Kidney capillary endothelial cell (primary cell): ENCODE results near the gene MAPK7.
A peak's percentile ranks its signal among the peaks of the same experiment; 100 is the strongest.

Experiments used
- DNase-seq: peaks from one replicate; pipeline ENCODE4 v3.0.0-alpha.2; 2018; ENCODE audit warnings: low spot score

Gene MAPK7

DNA sequence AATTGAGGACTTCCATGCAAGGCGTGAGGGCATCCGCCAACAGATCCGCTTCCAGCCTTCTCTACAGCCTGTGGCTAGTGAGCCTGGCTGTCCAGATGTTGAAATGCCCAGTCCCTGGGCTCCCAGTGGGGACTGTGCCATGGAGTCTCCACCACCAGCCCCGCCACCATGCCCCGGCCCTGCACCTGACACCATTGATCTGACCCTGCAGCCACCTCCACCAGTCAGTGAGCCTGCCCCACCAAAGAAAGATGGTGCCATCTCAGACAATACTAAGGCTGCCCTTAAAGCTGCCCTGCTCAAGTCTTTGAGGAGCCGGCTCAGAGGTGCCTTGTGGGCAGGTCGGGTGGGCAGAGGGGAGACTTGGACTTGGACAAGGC is 3.1 kb downstream of the MAPK7 start:
- DNase-seq, result no peak

DNA sequence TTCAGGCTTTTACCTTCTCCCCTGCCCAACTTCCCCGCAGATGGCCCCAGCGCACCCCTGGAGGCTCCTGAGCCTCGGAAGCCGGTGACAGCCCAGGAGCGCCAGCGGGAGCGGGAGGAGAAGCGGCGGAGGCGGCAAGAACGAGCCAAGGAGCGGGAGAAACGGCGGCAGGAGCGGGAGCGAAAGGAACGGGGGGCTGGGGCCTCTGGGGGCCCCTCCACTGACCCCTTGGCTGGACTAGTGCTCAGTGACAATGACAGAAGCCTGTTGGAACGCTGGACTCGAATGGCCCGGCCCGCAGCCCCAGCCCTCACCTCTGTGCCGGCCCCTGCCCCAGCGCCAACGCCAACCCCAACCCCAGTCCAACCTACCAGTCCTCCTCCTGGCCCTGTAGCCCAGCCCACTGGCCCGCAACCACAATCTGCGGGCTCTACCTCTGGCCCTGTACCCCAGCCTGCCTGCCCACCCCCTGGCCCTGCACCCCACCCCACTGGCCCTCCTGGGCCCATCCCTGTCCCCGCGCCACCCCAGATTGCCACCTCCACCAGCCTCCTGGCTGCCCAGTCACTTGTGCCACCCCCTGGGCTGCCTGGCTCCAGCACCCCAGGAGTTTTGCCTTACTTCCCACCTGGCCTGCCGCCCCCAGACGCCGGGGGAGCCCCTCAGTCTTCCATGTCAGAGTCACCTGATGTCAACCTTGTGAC is 3.6 kb downstream of the MAPK7 start:
- no peak for DNase-seq

DNA sequence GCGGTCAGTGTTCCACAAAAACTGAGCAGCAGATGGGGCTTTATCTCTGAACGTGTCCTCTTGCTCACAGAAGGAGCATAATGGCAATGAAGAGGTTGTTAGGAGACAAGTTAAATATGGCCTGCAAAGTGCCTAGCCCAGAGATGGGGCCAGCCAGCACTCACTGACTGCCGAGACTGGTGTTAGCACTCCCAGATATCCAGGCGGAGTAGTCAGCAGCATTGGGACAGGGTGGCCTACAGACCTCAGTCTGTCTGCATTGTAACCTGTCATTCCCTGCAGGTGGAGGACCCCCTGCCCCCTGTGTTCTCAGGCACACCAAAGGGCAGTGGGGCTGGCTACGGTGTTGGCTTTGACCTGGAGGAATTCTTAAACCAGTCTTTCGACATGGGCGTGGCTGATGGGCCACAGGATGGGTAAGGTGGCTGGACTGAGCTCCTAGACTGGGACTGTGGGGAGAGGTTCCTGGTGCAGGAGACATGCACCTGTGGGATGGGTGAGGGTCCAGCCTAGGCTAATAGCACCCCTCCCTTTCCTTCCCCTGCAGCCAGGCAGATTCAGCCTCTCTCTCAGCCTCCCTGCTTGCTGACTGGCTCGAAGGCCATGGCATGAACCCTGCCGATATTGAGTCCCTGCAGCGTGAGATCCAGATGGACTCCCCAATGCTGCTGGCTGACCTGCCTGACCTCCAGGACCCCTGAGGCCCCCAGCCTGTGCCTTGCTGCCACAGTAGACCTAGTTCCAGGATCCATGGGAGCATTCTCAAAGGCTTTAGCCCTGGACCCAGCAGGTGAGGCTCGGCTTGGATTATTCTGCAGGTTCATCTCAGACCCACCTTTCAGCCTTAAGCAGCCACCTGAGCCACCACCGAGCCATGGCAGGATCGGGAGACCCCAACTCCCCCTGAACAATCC is 4.5 kb downstream of the MAPK7 start:
- DNase-seq, result no peak

DNA sequence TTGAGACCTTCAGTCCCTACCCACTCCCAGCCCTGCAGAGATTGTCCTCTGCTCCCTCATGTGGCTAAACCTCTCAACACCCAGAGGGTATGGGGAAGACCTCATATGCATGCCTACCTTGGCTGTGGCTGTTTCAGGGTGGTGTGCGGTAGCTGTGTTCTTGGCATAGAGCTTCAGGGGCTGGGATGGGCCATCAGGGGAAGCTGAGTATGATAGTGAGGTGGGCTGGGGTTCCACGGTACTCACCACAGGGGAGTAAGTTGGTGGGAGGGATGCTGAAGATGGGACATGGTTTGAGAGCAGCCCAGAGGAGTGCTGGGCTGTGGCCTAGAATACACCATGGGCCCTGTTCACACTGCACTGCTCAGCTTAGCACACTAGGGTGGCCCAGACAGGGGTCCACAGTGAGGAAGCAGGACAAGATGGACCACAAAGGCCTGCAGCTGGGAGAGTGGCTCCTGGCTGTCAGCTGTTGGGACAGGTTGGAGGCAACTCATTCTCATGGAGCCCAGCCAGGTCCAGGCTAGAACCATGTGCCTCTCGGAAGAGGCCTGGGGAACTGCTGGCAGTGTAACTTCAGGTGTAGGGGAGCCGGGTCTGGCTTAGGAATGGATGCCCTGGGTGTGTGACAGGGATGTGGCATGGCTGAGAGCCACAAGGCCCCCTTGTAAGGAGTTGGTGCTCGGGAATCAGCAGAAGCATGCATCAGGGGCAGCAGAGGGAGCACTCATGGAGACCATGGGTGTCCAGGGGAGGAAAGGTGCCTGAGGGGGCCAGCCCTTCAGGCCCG is 5.6 kb downstream of the MAPK7 start:
- DNase-seq, result no peak

DNA sequence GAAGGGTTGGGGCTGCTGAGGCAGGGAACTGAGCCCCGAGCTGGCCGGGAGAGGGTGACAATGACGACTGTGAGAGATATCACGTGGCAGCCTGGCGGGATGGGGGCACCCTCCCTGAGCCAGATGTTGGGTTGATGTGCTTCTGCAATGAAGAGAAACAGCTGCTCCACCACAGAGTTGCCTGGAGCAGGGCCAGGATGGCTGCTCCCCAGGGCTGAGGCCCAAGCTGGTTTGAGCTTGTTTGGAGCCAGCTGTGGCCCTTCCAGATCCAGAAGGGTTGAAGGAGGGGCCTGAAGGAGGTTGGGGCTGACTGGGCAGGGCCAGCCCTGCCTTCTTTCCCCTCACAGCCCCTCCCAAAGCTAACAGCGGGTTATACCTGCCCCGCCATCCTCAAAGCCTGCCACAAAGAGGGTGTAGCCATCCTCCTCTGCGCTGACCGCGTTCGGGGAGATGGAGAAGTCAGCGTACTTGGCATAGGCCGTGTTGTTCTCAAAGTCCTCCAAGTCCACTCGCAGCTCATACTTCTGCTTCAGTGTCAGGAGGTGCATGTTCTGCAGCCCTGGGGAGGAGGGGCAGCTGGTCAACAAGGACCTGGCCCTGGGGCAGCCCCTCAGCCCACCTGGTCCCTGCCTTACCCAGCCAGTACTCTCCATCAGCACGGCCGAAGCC is 6.6 kb downstream of the MAPK7 start:
- DNase-seq, result no peak

DNA sequence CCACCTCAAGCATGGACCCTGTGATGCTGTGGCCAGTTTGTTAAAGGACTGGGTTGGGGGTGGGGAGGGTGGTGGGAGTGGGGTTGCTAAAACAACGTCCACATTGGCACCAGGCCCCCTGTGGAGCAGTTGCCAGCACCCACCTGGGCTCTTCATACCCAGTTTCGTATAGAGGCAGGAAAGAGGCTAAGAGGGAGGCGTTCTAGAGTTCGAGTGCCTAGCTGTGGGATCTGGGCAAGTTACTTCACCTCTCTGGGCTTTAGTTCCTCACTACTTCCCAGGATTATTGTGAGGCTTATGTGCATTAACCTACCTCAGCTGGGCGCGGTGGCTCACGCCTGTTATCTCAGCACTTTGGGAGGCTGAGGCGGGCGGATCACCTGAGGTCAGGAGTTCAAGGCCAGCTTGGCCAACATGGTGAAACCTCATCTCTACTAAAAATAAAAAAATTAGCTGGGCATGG is 7.3 kb downstream of the MAPK7 start:
- no peak for DNase-seq

DNA sequence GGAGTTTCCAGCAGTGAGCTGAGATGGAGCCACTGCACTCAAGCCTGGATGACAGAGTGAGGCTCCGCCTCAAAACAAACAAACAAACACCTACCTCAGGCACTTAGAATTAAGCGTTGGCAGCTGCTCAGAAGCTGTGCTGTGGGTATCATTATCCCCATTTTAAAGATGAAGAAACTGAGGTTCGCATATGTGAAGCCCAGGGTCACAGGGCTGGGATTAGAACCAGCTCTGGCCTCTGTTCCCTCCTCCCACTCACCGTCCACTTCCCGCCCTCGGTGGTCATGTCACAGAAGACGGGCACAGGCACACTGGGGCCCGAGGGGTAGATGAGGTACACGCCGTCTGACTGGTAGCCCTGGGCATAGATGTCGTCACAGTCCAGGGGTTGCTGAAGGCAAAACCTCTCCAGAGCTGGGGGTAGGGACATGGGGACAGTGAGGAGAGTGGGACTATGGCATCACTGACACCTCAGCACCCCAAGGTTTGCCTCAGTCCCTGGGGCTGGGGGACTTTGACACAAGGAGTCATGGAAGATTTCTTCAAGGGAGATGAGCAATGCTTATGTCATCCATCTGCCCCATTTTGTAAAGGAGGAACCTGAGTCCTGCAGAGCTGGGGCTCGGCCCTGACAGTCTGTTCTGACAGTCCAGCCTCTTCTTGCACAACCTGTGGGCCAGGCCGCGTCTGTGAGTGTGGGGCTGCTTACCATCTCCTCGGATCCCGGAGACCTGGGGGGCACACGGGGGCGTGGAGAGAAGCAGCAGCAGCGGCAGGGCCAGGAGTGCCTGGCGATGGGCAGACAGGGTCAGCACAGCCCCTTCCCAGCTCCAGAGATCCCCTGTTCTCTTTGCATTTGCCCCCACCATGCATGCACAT is 8.0 kb downstream of the MAPK7 start:
- DNase-seq, result no peak

DNA sequence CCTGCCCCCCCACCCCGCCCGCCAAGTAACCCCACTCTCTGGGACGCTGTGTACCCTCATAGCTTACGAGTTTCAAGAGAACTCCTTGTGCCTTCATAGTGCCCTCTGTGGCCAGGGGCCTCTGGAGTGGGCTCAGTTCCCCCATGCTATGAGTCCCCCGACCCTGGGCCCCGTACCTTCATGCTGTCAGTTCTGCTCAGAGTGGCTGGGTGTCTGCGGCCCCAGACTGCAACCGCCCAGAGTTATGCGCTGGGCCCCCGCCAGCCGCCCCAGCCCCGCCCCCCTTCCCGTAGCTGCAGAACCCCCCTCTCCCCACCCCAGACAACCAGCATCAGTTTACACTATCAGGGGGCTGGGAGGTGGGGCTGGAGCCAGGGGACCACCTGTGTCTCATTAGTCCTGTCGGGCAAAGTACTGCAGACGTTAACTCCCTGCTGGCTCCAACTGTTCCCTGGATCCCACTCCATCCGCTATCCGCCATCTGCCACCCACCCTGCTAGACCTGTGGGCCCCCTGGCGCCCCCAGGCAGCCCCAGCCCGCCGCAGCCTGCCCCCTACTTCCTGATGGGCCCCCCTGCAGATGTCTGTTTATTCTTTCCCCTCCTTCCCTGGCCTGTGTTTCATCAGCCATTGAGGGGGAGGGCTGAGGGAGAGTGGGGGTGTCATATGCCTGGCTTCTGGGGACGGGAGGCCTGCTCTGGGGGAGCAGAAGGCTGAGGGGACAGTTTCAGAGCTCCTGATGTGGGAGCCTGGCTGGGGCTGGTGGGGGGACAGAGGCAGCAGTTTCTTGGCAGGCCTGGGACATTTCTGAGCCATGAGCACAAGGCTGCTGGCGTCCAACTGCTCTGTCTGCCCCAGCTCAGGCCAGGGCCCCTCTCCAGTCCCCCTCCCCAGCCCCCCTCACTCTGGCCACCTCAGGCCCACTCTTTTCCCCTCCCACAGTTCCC is 8.9 kb downstream of the MAPK7 start, which contains the start of gene MFAP4:
MFAP4 (minus strand) TSS at position 217 of the 947 bp plus-strand sequence; CDS start at position 182, 35 bp downstream.
- DNase-seq, result no peak

DNA sequence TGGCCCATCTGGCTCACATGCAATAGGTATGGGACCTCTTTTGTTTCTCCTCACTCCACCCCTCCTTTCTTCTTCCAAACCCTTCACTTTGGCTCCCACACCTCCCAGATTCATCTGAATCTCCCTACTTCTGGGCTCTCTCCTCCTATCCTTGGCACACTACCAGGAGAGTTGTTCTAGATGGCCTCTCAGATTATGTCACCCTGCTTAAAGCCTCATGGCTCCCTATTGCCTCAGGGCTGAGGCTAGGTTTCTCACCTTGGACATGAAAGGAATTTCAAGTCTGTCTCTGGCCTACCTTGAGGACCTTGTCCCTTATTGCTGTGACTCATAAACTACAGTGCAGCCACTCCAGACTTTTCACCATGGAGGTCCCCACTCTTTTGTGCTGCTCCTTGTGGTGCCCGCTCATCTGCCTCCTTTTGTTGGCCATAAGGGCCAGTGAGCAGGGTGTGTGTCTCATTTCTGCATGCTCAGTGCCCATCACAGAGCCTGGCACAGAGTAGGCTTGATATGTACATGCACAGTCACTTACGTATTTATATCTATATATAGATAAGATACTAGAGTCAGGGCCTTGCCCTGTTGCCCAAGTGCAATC is 9.7 kb downstream of the MAPK7 start:
- no peak for DNase-seq

DNA sequence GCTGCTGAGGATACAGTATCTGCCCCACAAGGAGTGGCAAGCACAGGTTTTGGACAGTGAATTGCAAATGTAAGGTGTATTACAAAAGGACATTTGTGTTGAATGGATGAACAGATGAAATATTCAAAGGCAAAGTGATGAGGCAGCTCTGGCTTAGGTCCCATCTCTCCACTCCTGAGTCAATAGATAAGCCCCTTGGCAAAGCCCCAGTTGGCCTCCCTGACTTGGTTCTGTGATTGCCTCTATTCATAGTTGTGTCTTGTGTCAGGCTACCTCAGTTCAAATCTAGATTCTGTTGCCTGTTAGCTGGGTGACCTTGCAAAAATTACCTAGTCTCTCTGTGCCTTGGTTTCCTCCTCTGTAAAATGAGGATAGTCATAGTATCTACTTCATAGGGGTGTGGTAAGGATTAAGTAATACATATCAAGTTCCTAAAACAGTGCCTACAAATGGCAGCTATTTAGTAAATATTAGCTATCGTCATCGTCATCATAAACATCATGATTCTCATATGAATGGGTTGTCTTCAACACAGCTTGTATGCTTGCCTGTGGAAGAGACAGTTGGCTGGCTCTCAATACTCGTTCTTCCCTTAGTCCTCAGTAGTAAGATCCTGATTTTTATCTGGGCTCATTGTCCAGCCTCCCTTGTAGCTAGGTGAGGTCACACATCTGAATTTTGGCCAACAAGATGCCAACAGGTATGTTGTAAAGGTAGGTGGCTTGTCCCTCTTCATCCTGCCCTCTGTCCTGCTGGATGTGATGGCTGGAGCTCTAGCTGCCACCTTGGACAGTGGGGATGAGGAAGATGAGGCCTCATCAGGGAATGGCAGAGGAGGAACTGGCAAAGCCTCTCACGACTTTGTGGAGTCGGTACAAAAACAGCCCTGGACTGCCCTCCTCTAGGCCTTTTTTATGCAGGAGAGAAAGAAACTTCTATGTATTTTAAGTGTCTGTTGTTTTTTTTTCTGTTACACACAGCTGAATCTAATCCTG is 10.8 kb downstream of the MAPK7 start:
- DNase-seq, result no peak

DNA sequence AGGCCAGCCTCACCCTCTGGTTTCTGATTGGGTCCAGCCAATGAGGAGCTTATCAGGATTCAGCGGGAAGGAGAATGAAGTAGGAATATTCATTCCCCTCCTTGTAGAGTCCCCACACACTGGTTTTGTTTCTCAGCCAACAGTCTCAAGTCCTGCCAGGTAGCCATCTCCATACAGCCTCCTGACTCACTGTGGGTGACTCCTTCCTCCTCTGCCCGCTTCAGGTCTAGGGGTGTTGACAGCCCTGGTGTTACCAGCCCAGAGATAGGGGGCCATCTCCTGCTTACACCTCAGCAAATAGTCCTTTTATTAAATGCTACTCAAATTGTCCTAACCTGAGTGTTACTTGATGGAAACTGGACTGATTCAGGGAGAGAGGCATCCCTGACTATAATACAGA is 12.7 kb downstream of the MAPK7 start:
- DNase-seq, result no peak

DNA sequence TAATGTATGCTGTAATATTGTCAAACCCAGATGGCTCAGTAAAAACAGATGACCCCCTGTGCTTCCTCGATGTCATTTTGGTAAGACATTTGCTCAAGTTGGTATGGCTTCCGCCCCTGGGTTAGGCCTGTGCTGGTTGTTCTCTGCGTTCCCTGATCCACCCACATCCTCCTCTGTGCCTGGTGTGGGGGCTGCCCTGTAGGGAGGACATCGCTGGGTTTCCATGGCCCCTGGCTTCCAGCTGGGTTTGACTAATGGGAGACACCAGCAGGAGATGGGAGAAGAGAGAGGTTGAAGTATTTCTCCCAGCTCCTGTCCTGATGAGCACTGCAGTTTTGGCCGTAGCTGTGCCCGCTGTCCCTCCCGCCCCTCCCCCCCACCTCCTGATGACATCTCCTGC is 13.1 kb downstream of the MAPK7 start:
- DNase-seq, result no peak

DNA sequence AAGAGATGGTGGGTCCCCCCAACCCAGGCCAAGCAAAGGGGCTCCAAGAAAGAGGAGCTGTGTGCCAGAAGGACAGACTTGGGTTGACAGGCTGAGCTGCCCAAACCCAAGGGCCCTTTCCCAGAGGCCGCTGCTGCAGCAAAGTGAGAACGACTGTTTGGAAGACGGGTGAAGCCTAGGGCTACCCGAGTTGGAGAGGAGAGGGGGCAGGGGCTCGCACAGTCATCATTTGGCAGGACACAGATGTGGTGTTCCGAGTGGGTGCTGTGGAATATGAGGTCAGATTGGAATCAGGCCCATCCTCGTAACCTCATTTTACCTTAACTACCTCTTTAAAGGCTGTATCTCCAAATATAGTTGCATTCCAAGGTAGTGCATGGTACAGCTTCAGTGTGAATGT is 14.0 kb downstream of the MAPK7 start:
- DNase-seq, result no peak

DNA sequence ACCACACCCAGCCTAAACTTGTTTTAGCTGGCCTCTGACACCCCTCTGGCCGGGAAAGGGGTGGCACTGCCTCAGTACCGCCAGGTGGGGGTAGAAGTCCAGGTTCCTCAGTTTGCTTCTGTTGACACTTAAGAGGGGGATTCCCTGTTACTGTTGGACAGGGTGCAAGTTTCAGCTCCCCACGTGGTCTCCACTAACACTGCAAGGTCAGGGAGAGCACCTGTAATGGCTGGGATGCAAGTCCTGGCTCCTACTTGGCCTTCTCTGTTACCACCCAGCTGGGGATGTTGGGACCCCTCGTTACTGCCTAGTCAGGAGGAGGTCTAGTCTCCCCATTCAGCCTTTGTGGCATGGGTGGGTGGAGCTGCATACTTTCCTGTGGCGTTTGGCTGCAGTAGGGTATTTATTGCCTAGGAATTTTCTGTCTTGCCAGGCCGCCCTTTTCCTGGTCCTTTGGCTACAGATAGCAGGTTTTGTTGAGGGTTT is 19.3 kb downstream of the MAPK7 start:
- no peak for DNase-seq

DNA sequence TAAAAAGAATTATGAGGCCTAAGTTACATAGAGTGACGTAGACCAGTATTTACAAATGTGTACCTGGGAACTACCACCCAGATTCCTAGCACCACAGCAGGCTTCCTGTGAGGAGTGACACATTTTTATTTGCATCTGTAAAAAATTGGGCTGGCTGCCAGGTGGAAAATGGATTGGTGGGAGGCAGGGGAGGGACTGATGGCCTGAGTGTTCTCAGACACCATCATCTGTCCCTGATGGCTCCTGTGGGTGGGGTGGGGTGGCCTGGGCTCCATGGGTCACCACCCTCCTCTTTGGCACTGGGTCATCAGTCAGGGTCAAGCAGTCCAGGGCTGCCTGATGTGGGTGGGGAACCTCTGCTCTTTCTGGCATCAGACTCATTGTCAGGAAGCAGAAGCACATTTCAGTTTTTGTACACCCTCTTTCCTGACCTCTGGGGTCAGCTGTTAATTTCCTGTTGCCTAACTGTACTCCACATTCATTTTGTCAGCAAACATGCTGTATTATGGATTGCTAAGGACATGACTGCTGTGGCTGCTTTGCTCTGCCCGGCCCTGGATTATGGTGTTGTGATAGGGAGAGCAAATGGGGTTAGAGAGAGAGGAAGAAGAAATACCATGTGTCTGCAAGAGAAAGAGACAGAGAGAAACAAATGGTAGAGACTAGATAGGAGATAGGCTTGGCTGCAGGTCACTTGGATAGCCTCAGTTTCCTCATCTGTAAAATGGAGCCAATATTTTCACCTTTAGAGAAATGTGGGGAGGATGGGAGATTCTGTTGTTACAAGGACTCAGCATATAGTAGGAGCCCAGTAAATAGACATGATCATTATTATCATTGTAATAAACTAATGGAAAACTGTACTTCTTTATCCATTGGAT is 20.2 kb downstream of the MAPK7 start:
- peak; percentile 71 for DNase-seq

DNA sequence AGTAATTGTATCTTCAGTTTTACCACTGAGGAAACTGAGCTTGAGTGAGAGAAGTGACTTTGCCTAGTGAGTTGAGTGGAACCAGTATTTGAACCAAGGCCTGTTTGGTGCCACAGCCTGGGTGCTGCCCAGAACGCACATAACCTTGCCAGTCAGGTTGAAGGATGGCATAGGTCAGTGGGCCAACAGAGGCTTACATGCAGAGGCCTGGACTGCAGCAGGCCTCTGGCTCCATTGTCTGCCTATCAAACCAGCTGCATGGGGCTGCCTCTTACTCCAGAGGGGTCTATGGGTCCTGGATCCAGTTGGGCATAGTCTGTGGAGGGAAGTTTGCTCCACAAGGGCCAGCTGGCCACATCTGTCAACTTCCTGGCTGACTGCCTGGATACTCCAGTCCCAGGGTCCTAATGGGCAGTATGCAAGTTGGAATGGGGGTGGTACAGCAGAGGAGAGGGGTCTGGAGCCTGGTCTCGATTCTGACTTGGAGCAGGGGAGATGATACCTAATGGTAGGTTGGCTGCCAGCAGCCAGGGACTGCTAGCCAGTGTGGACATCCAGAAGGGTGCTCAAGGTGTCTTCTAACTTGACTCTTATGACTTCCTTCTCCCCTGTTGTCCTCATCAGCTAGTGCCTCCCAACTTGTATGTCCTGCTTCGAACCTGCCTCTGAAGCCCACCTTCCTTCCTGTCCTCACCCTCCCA is 21.6 kb downstream of the MAPK7 start:
- no peak for DNase-seq
